K562 (cell line): ENCODE measurements around the gene ZNF350. TPM values are rescaled to one million over a fixed set of nuclear protein-coding genes. Genes with fewer than 3 reads are reported as not detected.

Experiments used
- CBX1 ChIP-seq: sonication (generic); IDR thresholded peaks from 2 replicates; pipeline ENCODE4 v1.6.1; 2016; ENCODE audit warnings: antibody characterized with exemption, low read depth, mild to moderate bottlenecking
- CBX3 ChIP-seq, 2 experiments: IDR thresholded peaks; 1 replicate in 1 of 2; 2 replicates in 1 of 2; pipeline ENCODE4 v1.6.1; 2012; ENCODE audit warnings: inconsistent platforms in 2 of 2, low read length in 2 of 2, borderline replicate concordance in 1 of 2, control low read depth in 1 of 2
- CC2D1A ChIP-seq: fragments of 450-650 bp; IDR thresholded peaks from 2 replicates; pipeline ENCODE4 v1.6.1; 2017; ENCODE audit warnings: mild to moderate bottlenecking
- CUX1 ChIP-seq: fragments of 200-800 bp; sonication (Bioruptor generic); IDR thresholded peaks from 2 replicates; pipeline ENCODE4 v1.6.1; 2016; ENCODE audit warnings: missing genetic modification characterization, missing compliant biosample characterization
- MYBL2 ChIP-seq, 2 experiments: fragments of 450-650 bp in 1 of 2; sonication (generic) in 1 of 2; formaldehyde crosslinking in 1 of 2; IDR thresholded peaks; 2 replicates each; pipeline versions ENCODE4 v1.6.1 to v1.8.1; 2017 to 2022; ENCODE audit warnings: borderline replicate concordance in 1 of 2, inconsistent platforms in 1 of 2, low read depth in 1 of 2, mild to moderate bottlenecking in 1 of 2, missing genetic modification reagents in 1 of 2, moderate library complexity in 1 of 2
- RBM17 ChIP-seq: fragments of 200-400 bp; formaldehyde crosslinking; IDR thresholded peaks from 2 replicates; pipeline ENCODE4 v1.6.1; 2017; ENCODE audit warnings: low read depth, mild to moderate bottlenecking, low read length, borderline replicate concordance
- TCF3 ChIP-seq: sonication (generic); formaldehyde crosslinking; IDR thresholded peaks from 2 replicates; pipeline ENCODE4 v1.4.0; 2020; ENCODE audit warnings: mild to moderate bottlenecking, missing genetic modification reagents
- THRAP3 ChIP-seq: fragments of 450-650 bp; IDR thresholded peaks from 2 replicates; pipeline ENCODE4 v1.6.1; 2016; ENCODE audit warnings: mild to moderate bottlenecking, inconsistent platforms, borderline replicate concordance
- ZNF512 ChIP-seq: IDR thresholded peaks from 2 replicates; pipeline ENCODE4 v1.6.1; 2016; ENCODE audit warnings: missing genetic modification characterization, missing compliant biosample characterization
- polyA plus RNA-seq, 8 experiments: library from polyadenylated mRNA; depleted of rRNA in 4 of 8; stranded (reverse) in 5 of 8; unstranded in 3 of 8; fragments of >200 nt; fragmentation: Nextera tagmentation in 2 of 8; fragmentation: Illumina TruSeq in 1 of 8; extraction: Ambion mirVana in 2 of 8; extraction: Trizol in 1 of 8; gene quantifications; 2 replicates each; pipeline versions ENCODE4 v1.2.1 to v1.2.3, GENCODE V29; 2011 to 2014; ENCODE audit warnings: inconsistent platforms in 1 of 8, missing spikeins in 1 of 8
- total RNA-seq, 7 experiments: library from RNA; depleted of rRNA in 6 of 7; stranded (reverse); fragments of >200 nt in 6 of 7; fragmentation: Illumina TruSeq in 2 of 7; extraction: Trizol in 2 of 7; gene quantifications; 2 replicates each; pipeline versions ENCODE4 v1.2.1 to v1.2.3, GENCODE V29; 2011 to 2021; ENCODE audit warnings: low replicate concordance in 1 of 7

ZNF350 gene
- total and polyA plus RNA-seq, 9 of the 15 experiments (the other 6 are each of a cell fraction or from before 2014, with no cell fraction given): 1.7 to 4.8 (median 2.9) TPM

- TF ChIP-seq CUX1 (CRISPR knock-in tag) (no peak), CC2D1A (no peak), MYBL2 (IDR thresholded peaks at IDR 0.05; ENCODE audit: low read depth) (no peak), MYBL2 (CRISPR knock-in tag; IDR thresholded peaks at IDR 0.05; ENCODE audit: borderline replicate concordance) (no peak), CBX1 (peak; percentile 81), THRAP3 (no peak), RBM17 (no peak), CBX3 (IDR thresholded peaks at IDR 0.05; ENCODE audit: borderline replicate concordance in 1 of 2, low read length in 2 of 2) (peak in 1 of 2 experiments; percentile 56; a peak in 1 of 3 replicates), TCF3 (no peak), ZNF512 (no peak)
Measured at GRCh38 chr19:51971624-51972023, 15.0 kb downstream of the ZNF350 start (continued).
